Measurements from ENCODE around the gene SUSD1.
"Not testable (repeated sequence)": the region's sequence is repeated elsewhere in the genome, so short reads cannot be mapped to it uniquely, and the experiment has no call there.

SUSD1 gene

GRCh38 chr9:112130347-112130746 is 44.8 kb downstream of the SUSD1 start:
- H3K27ac Mint-ChIP-seq, result no peak overlapping the region
- no peak overlapping the region for H3K4me3 Mint-ChIP-seq
- peaks cover 19 to 23% of the 10 kb centered on the region in 2 donors for H3K36me3 Mint-ChIP-seq
- DNase-seq (no peak), ATAC-seq (replicated peaks) (no peak)
- H3K9me3 Mint-ChIP-seq, result no peaks in the 10 kb centered on the region
- H3K4me1 Mint-ChIP-seq, result peaks cover 8 to 17% of the 10 kb centered on the region in 2 donors
- H3K27me3 Mint-ChIP-seq, result no peaks in the 10 kb centered on the region

GRCh38 chr9:112129246-112129645 is 45.9 kb downstream of the SUSD1 start:
- Mint-ChIP-seq H3K9me3 (no peaks in the 10 kb centered on the region), H3K27me3 (no peaks in the 10 kb centered on the region), H3K4me1 (peaks cover 8 to 17% of the 10 kb centered on the region in 2 donors), H3K36me3 (peaks cover 18 to 22% of the 10 kb centered on the region in 2 donors), H3K27ac (no peak overlapping the region), H3K4me3 (no peak overlapping the region)
- DNase-seq (no peak), ATAC-seq (replicated peaks) (no peak)

DNA sequence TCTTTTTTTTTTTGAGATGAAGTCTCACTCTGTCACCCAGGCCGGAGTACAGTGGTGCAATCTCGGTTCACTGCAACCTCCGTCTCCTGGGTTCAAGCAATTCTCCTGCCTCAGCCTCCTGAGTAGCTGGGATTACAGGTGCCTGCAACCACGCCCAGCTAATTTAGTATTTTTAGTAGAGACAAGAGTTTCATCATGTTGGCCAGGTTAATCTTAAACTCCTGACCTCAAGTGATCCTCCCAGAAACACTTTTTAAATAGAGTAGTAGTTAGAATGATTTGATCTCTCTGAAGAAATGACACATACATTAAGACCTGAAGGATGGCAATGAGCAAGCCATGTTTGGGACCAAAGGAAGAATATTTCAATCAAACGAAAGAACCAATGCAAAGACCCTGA is 46.7 kb downstream of the SUSD1 start:
- not testable (repeated sequence) for H3K9me3 Mint-ChIP-seq; H3K4me3 Mint-ChIP-seq; DNase-seq; ATAC-seq (replicated peaks); H3K27ac Mint-ChIP-seq; H3K27me3 Mint-ChIP-seq
- Mint-ChIP-seq H3K4me1 (peaks cover 4 to 10% of the 10 kb centered on the region in 2 donors), H3K36me3 (peaks cover 15 to 18% of the 10 kb centered on the region in 2 donors)

GRCh38 chr9:112127281-112127680 is 47.8 kb downstream of the SUSD1 start:
- Mint-ChIP-seq H3K27me3 (no peaks in the 10 kb centered on the region), H3K4me3 (no peak overlapping the region), H3K27ac (no peak overlapping the region), H3K9me3 (no peaks in the 10 kb centered on the region), H3K4me1 (peaks cover 4 to 5% of the 10 kb centered on the region in 2 donors), H3K36me3 (peaks cover 17 to 21% of the 10 kb centered on the region in 2 donors)
- ATAC-seq (replicated peaks) (no peak), DNase-seq (no peak)

- Mint-ChIP-seq H3K9me3 (no peaks in the 10 kb centered on the region), H3K4me3 (no peak overlapping the region), H3K27me3 (no peaks in the 10 kb centered on the region), H3K27ac (no peak overlapping the region), H3K4me1 (peaks cover 4 to 5% of the 10 kb centered on the region in 2 donors), H3K36me3 (peaks cover 26 to 30% of the 10 kb centered on the region in 2 donors)
- no peak for DNase-seq
- no peak for ATAC-seq (replicated peaks)
Observed at GRCh38 chr9:112125951-112126388, 49.1 kb downstream of the SUSD1 start.

GRCh38 chr9:112124156-112124555 is 50.9 kb downstream of the SUSD1 start:
- no peak for ATAC-seq (replicated peaks)
- Mint-ChIP-seq H3K4me1 (peaks cover 0 to 2% of the 10 kb centered on the region in 2 donors), H3K36me3 (peaks cover 25 to 34% of the 10 kb centered on the region in 2 donors), H3K27ac (no peak overlapping the region), H3K27me3 (no peaks in the 10 kb centered on the region), H3K4me3 (no peak overlapping the region), H3K9me3 (no peaks in the 10 kb centered on the region)
- DNase-seq, result no peak

DNA sequence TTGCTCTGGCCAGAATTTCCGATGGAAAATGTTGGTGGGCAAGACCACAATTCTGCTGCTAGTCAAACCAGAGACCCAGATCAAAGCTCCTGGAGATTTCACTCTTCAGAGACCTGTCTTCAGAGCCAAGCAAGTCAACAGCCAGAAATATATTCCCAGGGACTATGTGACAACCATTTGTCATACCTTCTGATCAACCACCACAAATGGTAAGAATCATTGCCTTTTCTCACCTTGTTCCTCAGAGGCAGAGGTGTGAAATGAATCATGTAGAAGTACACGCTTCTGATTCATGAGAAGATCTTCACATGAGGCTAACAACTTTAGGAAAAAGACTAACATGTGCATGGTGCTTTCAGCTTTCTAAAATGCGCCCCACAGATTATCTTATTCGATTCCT is 53.5 kb downstream of the SUSD1 start:
- Mint-ChIP-seq H3K36me3 (peaks cover 24 to 31% of the 10 kb centered on the region in 2 donors), H3K27me3 (no peaks in the 10 kb centered on the region), H3K27ac (no peak overlapping the region), H3K4me1 (peaks cover 0 to 2% of the 10 kb centered on the region in 2 donors), H3K9me3 (no peaks in the 10 kb centered on the region), H3K4me3 (no peak overlapping the region)
- DNase-seq, result no peak
- ATAC-seq (replicated peaks), result no peak

- peaks cover 24 to 28% of the 10 kb centered on the region in 2 donors for H3K36me3 Mint-ChIP-seq
- peaks cover 6 to 11% of the 10 kb centered on the region in 2 donors for H3K4me1 Mint-ChIP-seq
- H3K4me3 Mint-ChIP-seq, result no peak overlapping the region
- no peak overlapping the region for H3K27ac Mint-ChIP-seq
- no peak for ATAC-seq (replicated peaks)
- DNase-seq, result no peak
- H3K9me3 Mint-ChIP-seq, result no peaks in the 10 kb centered on the region
- H3K27me3 Mint-ChIP-seq, result no peaks in the 10 kb centered on the region
Observed at GRCh38 chr9:112120439-112120925, 54.6 kb downstream of the SUSD1 start.

DNA sequence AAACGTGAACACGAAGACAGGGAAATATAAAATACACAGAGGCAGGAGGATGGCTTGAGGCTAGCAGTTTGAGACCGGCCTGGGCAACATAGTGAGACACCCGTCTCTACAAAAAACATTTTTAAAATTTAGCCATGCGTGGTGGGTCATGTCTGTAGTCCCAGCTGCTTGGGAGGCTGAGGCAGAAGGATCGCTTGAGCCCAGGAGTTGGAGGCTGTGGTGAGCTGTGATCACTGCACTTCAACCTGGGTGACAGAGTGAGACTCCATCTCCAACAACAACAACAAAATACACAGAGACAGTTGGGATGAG is 55.1 kb downstream of the SUSD1 start:
- Mint-ChIP-seq H3K4me1 (peaks cover 7 to 15% of the 10 kb centered on the region in 2 donors), H3K9me3 (no peaks in the 10 kb centered on the region), H3K4me3 (no peak overlapping the region), H3K27me3 (no peaks in the 10 kb centered on the region), H3K27ac (no peak overlapping the region), H3K36me3 (peaks cover 24 to 29% of the 10 kb centered on the region in 2 donors)
- ATAC-seq (replicated peaks), result no peak
- DNase-seq, result no peak

DNA sequence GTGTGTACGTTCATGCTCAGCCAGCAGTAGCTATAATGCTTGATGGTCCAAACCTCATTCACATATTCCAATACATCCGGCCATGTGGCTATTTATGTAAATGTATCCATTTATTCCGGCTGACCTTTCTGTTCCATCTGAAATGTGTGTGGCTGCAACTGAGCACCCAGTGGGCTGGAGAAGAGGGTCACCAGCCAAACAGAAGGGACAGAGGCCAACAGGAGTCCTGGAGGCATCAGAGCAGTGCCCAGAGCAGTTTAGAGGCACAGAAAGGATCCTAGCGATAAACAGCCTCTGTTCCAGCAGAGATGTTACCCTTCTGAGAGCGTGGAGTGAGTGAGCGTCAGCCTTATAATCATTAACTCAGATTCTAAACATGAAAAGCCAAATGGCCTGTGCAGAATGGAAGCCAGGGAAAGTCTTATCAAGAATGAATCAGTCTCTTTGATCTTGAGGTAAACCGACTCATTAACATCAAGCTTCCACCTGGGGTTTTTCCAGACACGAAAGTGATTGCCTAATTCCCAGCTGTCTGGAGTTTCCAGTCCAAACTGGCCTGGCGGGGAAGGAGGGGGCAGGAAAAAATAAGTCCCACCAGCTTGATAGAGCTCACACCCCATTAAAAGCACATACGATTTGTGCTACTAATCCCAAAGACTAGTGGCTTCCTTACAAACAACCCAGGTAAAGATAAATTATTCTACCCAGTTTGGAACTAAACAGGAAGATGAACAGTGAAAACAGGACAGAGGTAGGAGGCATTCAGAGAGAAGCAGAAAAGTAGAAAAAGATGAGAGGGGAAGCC is 55.7 kb downstream of the SUSD1 start:
- ATAC-seq (replicated peaks) (no peak), DNase-seq (no peak)
- H3K4me3 Mint-ChIP-seq, result no peak overlapping the region
- peaks cover 12 to 15% of the 10 kb centered on the region in 2 donors for H3K4me1 Mint-ChIP-seq
- no peaks in the 10 kb centered on the region for H3K9me3 Mint-ChIP-seq
- no peak overlapping the region for H3K27ac Mint-ChIP-seq
- H3K27me3 Mint-ChIP-seq, result no peaks in the 10 kb centered on the region
- H3K36me3 Mint-ChIP-seq, result peaks cover 24 to 35% of the 10 kb centered on the region in 2 donors

DNA sequence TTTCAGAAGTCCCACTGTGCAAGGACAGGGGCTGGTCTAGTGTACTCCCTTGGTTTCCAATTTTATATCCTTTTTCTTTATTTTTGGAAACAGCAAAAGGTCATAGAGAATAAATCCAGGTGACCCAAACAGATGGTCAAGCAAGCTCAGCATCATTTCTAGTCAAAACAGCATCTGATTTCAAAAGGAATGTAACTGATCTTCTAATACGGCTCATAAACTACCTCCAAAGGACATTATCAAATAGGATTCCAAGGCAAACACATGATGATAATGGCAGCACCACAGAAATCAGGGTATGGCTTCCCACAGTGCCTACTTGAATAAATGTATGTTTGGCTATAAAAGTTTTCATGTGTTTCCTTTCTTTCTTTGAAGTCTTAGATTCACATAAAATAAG is 57.1 kb downstream of the SUSD1 start:
- Mint-ChIP-seq H3K9me3 (no peaks in the 10 kb centered on the region), H3K27me3 (no peaks in the 10 kb centered on the region), H3K27ac (no peak overlapping the region), H3K36me3 (peaks cover 18 to 29% of the 10 kb centered on the region in 2 donors), H3K4me1 (peaks cover 12 to 17% of the 10 kb centered on the region in 2 donors), H3K4me3 (no peak overlapping the region)
- DNase-seq, result no peak
- ATAC-seq (replicated peaks), result no peak

DNA sequence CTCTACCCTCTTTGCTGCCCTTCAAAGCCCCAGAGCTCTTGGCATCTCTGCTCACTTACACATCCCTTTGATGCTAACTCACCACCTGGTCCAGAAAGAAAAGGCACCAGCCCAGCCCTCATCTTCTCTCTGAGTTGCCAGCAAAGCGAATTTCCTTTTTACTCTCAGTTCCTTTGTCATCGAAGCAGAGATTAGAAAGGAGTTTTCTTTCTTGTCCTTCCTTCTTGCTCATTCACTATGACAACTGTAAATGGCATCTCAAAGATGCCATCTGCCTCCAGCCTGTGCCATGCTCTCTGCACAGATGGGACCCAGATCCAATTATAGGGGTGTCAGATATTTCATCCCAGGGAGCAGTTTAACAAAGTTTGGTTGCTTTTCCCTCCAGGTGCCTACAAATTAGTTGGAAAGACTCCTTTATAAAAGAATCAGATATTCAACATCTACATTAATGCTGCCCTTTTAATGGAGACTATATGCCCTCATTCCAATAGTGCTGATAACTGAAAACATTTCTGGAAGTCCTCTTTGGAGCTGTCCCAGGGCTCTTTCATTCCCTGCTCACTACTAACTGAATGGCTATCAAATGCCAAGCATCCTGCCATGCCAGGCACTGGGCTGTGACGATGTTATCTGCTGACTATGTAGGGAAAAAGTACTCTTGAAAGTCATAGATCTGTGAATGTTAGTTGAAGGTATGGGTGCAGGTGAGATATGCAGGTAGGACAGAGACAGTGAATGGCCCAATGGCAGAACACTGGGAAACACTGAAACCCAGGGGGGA is 58.9 kb downstream of the SUSD1 start:
- Mint-ChIP-seq H3K9me3 (no peaks in the 10 kb centered on the region), H3K4me3 (no peak overlapping the region)

GRCh38 chr9:112115109-112115508 is 60.0 kb downstream of the SUSD1 start:
- Mint-ChIP-seq H3K4me1 (peaks cover 24 to 45% of the 10 kb centered on the region in 2 donors), H3K4me3 (no peak overlapping the region), H3K9me3 (no peaks in the 10 kb centered on the region), H3K27ac (peak overlapping the region; percentile 53), H3K27me3 (no peaks in the 10 kb centered on the region), H3K36me3 (peaks cover 18 to 26% of the 10 kb centered on the region in 2 donors)
- no peak for ATAC-seq (replicated peaks)
- no peak for DNase-seq

More for the DNA sequence above, 58.9 kb downstream of the SUSD1 start:
- DNase-seq (no peak), ATAC-seq (replicated peaks) (no peak)
- Mint-ChIP-seq H3K27ac (peak overlapping the region; percentile 20), H3K36me3 (peaks cover 12 to 23% of the 10 kb centered on the region in 2 donors), H3K4me1 (peaks cover 21 to 36% of the 10 kb centered on the region in 2 donors), H3K27me3 (no peaks in the 10 kb centered on the region)

- Mint-ChIP-seq H3K9me3 (no peaks in the 10 kb centered on the region), H3K4me3 (no peak overlapping the region), H3K4me1 (peaks cover 26 to 46% of the 10 kb centered on the region in 2 donors), H3K36me3 (peaks cover 14 to 19% of the 10 kb centered on the region in 2 donors), H3K27me3 (no peaks in the 10 kb centered on the region), H3K27ac (no peak overlapping the region)
- ATAC-seq (replicated peaks), result peak; percentile 6 to 28
- no peak for DNase-seq
Observed at GRCh38 chr9:112112941-112113681, 62.0 kb downstream of the SUSD1 start.

All from stimulated activated naive B cell treated with anti-CD40 and anti-IgM and Interleukin-4, amounts not matched to agents 10 μg/mL and 1 μg/mL and 100 μg/mL, for 72 hours (primary cell).